SK-N-SH treated with all-trans-retinoic acid at 6 μM for 48 hours (cell line): ENCODE measurements around the gene SUFU.

ENCODE experiments used
- BACH2 ChIP-seq: fragments of 250-450 bp; sonication (Bioruptor Pico); IDR thresholded peaks from 2 replicates; pipeline ENCODE4 v1.9.0; 2021; ENCODE audit warnings: mild to moderate bottlenecking, borderline replicate concordance
- CSRNP3 ChIP-seq: fragments of 250-450 bp; sonication (Bioruptor Pico); IDR thresholded peaks from 2 replicates; pipeline ENCODE4 v1.5.1; 2021; ENCODE audit warnings: mild to moderate bottlenecking, moderate library complexity
- POU6F1 ChIP-seq: fragments of 250-450 bp; sonication (Bioruptor Pico); IDR thresholded peaks from 2 replicates; pipeline ENCODE4 v1.8.0; 2021; ENCODE audit warnings: low read depth, mild to moderate bottlenecking, moderate library complexity, borderline replicate concordance
- ZFP30 ChIP-seq: fragments of 450-650 bp; formaldehyde crosslinking; IDR thresholded peaks from 2 replicates; pipeline ENCODE4 v1.5.0; 2022; ENCODE audit warnings: mild to moderate bottlenecking, moderate library complexity
- ZNF8 ChIP-seq: fragments of 450-650 bp; formaldehyde crosslinking; IDR thresholded peaks from 2 replicates; pipeline ENCODE4 v1.5.0; 2020; ENCODE audit warnings: mild to moderate bottlenecking, moderate library complexity

- TF ChIP-seq BACH2: no peak
- TF ChIP-seq ZFP30 (CRISPR knock-in tag): no peak
- TF ChIP-seq ZNF8 (CRISPR knock-in tag): no peak
- no peak for TF ChIP-seq CSRNP3 (CRISPR knock-in tag)
- TF ChIP-seq POU6F1 (CRISPR knock-in tag): no peak
Measured at GRCh38 chr10:102681696-102682095, 177.9 kb downstream of the SUFU start.
